Measurements from ENCODE around the gene BUD23. TPM values are rescaled to one million over a fixed set of nuclear protein-coding genes. Genes with fewer than 3 reads are reported as not detected.

The BUD23 gene
- total and polyA plus RNA-seq, 9 of the 15 experiments (the other 6 are each of a cell fraction or from before 2014, with no cell fraction given), result 79.5 to 270 (median 150) TPM

GRCh38 chr7:73638911-73639310 is 44.5 kb upstream of the BUD23 start:
- H3K27ac ChIP-seq (ENCODE audit: extremely low read depth, low read depth, low read length), result no peak overlapping the region
- no peaks in the 10 kb centered on the region for H4K20me1 ChIP-seq (replicated peaks; ENCODE audit: control insufficient read depth, insufficient read depth, low read length)
- POLR2A ChIA-PET, result no interaction called here
- ATAC-seq (no peak), DNase-seq (ENCODE audit: extremely low read depth in 1 of 4, low spot score in 3 of 4) (no peak), FAIRE-seq (no peak)
- H3K27me3 ChIP-seq (ENCODE audit: control insufficient read depth in 2 of 2, insufficient read depth in 2 of 2, low read length in 2 of 2), result peaks cover 11 to 38% of the 10 kb centered on the region in 2 experiments; a peak in 4 of 5 replicates
- H3K4me2 ChIP-seq (ENCODE audit: insufficient read depth, low read length), result no peak overlapping the region
- no peak overlapping the region for H3K9ac ChIP-seq (ENCODE audit: insufficient read depth in 1 of 2, low read depth in 2 of 2, low read length in 2 of 2)
- CTCF ChIA-PET (ENCODE audit: low intra/inter-chr PET ratio), result no interaction called here
- WGBS (ENCODE audit: insufficient coverage, low coverage, missing lambda C conversion rate), result 2% methylated on average over 3 of the region's 3 CpGs
- H3K36me3 ChIP-seq (ENCODE audit: control insufficient read depth, insufficient read depth, low read length), result no peaks in the 10 kb centered on the region
- H3K9me3 ChIP-seq (replicated peaks; ENCODE audit: control insufficient read depth, insufficient read depth, low read depth, low read length), result peaks cover 7% of the 10 kb centered on the region
- H3K9me1 ChIP-seq (ENCODE audit: control insufficient read depth, insufficient read depth, low read length), result no peaks in the 10 kb centered on the region
- in situ Hi-C loops (cut with MboI), result no loop called here
- intact Hi-C loops (cut with micrococcal nuclease), result no loop called here
- no peak overlapping the region for H3K4me3 ChIP-seq
- H2AFZ ChIP-seq (ENCODE audit: low read depth, low read length), result no peak overlapping the region
- BruUV-seq (replicated peaks), result no TSS peak
- no peaks in the 10 kb centered on the region for H3K79me2 ChIP-seq (ENCODE audit: control insufficient read depth, insufficient read depth, low read length)
- no peak for TF ChIP-seq ZNF696 (CRISPR knock-in tag; conservative IDR thresholded peaks at IDR 0.05)
- no peak for TF ChIP-seq MCM2 (IDR thresholded peaks at IDR 0.05; ENCODE audit: low read depth)
- no peak for TF ChIP-seq CBFA2T3 (IDR thresholded peaks at IDR 0.05)
- no peak for TF ChIP-seq ZBTB49 (CRISPR knock-in tag; IDR thresholded peaks at IDR 0.05; ENCODE audit: borderline replicate concordance)
- no peak for TF ChIP-seq ZNF76 (CRISPR knock-in tag; IDR thresholded peaks at IDR 0.05; ENCODE audit: borderline replicate concordance)
- no peak for TF ChIP-seq NFIC (IDR thresholded peaks at IDR 0.05)
- no peak for TF ChIP-seq ZNF408 (CRISPR knock-in tag; IDR thresholded peaks at IDR 0.05; ENCODE audit: low read depth)
- TF ChIP-seq YBX1 (IDR thresholded peaks at IDR 0.05), result no peak
- TF ChIP-seq GABPB2 (CRISPR knock-in tag; conservative IDR thresholded peaks at IDR 0.05), result no peak
- no peaks in the 10 kb centered on the region; a peak in 1 of 5 replicates for H3K4me1 ChIP-seq (replicated peaks in 1 of 2; ENCODE audit: control insufficient read depth in 2 of 2, insufficient read depth in 2 of 2, low read length in 2 of 2)
